IPS-18a (cell line): ENCODE measurements around the gene SOCS6.
"Not testable (repeated sequence)": the region's sequence is repeated elsewhere in the genome, so short reads cannot be mapped to it uniquely, and the experiment has no call there.

Experiments
- H3K27ac ChIP-seq: one replicate; pipeline ENCODE4 v1.5.1; 2013; ENCODE audit warnings: low read length
- H3K27me3 ChIP-seq: one replicate; pipeline ENCODE4 v1.6.1; 2013; ENCODE audit warnings: mild to moderate bottlenecking, low read length; ENCODE audit not compliant: control insufficient read depth, insufficient read depth
- H3K36me3 ChIP-seq: one replicate; pipeline ENCODE4 v1.6.1; 2013; ENCODE audit warnings: low read depth, low read length; ENCODE audit not compliant: control insufficient read depth
- H3K4me1 ChIP-seq: one replicate; pipeline ENCODE4 v1.6.1; 2013; ENCODE audit warnings: low read depth, low read length; ENCODE audit not compliant: control insufficient read depth
- H3K4me3 ChIP-seq: one replicate; pipeline ENCODE4 v1.5.1; 2013; ENCODE audit warnings: low read length
- H3K9ac ChIP-seq: one replicate; pipeline ENCODE4 v1.6.1; 2013; ENCODE audit warnings: mild to moderate bottlenecking, low read length, moderate library complexity
- H3K9me3 ChIP-seq: one replicate; pipeline ENCODE4 v1.6.1; 2013; ENCODE audit warnings: low read depth, low read length; ENCODE audit not compliant: control insufficient read depth

The SOCS6 gene

GRCh38 chr18:70349316-70349715 lies 60.5 kb downstream of the SOCS6 start:
- Histone ChIP-seq H3K4me3 (no peak overlapping the region), H3K9ac (no peak overlapping the region), H3K36me3 (no peaks in the 10 kb centered on the region), H3K9me3 (no peaks in the 10 kb centered on the region), H3K4me1 (peaks cover 4% of the 10 kb centered on the region), H3K27me3 (no peaks in the 10 kb centered on the region), H3K27ac (no peak overlapping the region)

- Histone ChIP-seq H3K9me3 (no peaks in the 10 kb centered on the region), H3K27me3 (no peaks in the 10 kb centered on the region), H3K4me1 (peaks cover 4% of the 10 kb centered on the region), H3K36me3 (no peaks in the 10 kb centered on the region), H3K9ac (no peak overlapping the region), H3K27ac (no peak overlapping the region), H3K4me3 (no peak overlapping the region)
These were observed 65.2 kb downstream of the SOCS6 start for GRCh38 chr18:70354080-70354479.

GRCh38 chr18:70354771-70355170 lies 65.9 kb downstream of the SOCS6 start:
- Histone ChIP-seq H3K4me3 (no peak overlapping the region), H3K27ac (no peak overlapping the region), H3K36me3 (no peaks in the 10 kb centered on the region), H3K27me3 (no peaks in the 10 kb centered on the region), H3K9me3 (no peaks in the 10 kb centered on the region), H3K4me1 (peaks cover 4% of the 10 kb centered on the region), H3K9ac (no peak overlapping the region)

GRCh38 chr18:70355620-70356385 lies 67.0 kb downstream of the SOCS6 start:
- H3K4me1 ChIP-seq = peaks cover 4% of the 10 kb centered on the region
- H3K27me3 ChIP-seq = no peaks in the 10 kb centered on the region
- no peaks in the 10 kb centered on the region for H3K9me3 ChIP-seq
- no peaks in the 10 kb centered on the region for H3K36me3 ChIP-seq
- H3K4me3 ChIP-seq = no peak overlapping the region
- no peak overlapping the region for H3K27ac ChIP-seq
- no peak overlapping the region for H3K9ac ChIP-seq

- not testable (repeated sequence) for H3K9ac ChIP-seq, H3K4me1 ChIP-seq, H3K36me3 ChIP-seq, H3K27ac ChIP-seq, H3K27me3 ChIP-seq, H3K9me3 ChIP-seq, H3K4me3 ChIP-seq
These were observed 69.2 kb downstream of the SOCS6 start for GRCh38 chr18:70358105-70358406.

- no peak overlapping the region for H3K27ac ChIP-seq
- H3K36me3 ChIP-seq = no peaks in the 10 kb centered on the region
- no peak overlapping the region for H3K9ac ChIP-seq
- H3K9me3 ChIP-seq = no peaks in the 10 kb centered on the region
- no peak overlapping the region for H3K4me3 ChIP-seq
- H3K4me1 ChIP-seq = no peaks in the 10 kb centered on the region
- no peaks in the 10 kb centered on the region for H3K27me3 ChIP-seq
These were observed 70.2 kb downstream of the SOCS6 start for GRCh38 chr18:70359071-70359470.

- Histone ChIP-seq H3K4me3 (no peak overlapping the region), H3K9me3 (no peaks in the 10 kb centered on the region), H3K27me3 (no peaks in the 10 kb centered on the region), H3K9ac (no peak overlapping the region), H3K36me3 (no peaks in the 10 kb centered on the region), H3K4me1 (peaks cover 19% of the 10 kb centered on the region), H3K27ac (no peak overlapping the region)
These were observed 73.4 kb downstream of the SOCS6 start for GRCh38 chr18:70362258-70362657.

GRCh38 chr18:70363861-70364260 lies 75.0 kb downstream of the SOCS6 start:
- H3K36me3 ChIP-seq = no peaks in the 10 kb centered on the region
- no peaks in the 10 kb centered on the region for H3K9me3 ChIP-seq
- H3K27ac ChIP-seq = no peak overlapping the region
- H3K4me1 ChIP-seq = peaks cover 19% of the 10 kb centered on the region
- no peak overlapping the region for H3K9ac ChIP-seq
- no peak overlapping the region for H3K4me3 ChIP-seq
- no peaks in the 10 kb centered on the region for H3K27me3 ChIP-seq

- Histone ChIP-seq H3K4me1 (peaks cover 19% of the 10 kb centered on the region), H3K27ac (no peak overlapping the region), H3K36me3 (no peaks in the 10 kb centered on the region), H3K27me3 (no peaks in the 10 kb centered on the region), H3K9me3 (no peaks in the 10 kb centered on the region), H3K4me3 (no peak overlapping the region), H3K9ac (no peak overlapping the region)
These were observed 76.5 kb downstream of the SOCS6 start for GRCh38 chr18:70365361-70365760.

- Histone ChIP-seq H3K27me3 (no peaks in the 10 kb centered on the region), H3K4me1 (peaks cover 19% of the 10 kb centered on the region), H3K27ac (no peak overlapping the region), H3K9ac (no peak overlapping the region), H3K36me3 (no peaks in the 10 kb centered on the region), H3K4me3 (no peak overlapping the region), H3K9me3 (no peaks in the 10 kb centered on the region)
These were observed 77.3 kb downstream of the SOCS6 start for GRCh38 chr18:70366174-70366573.

- H3K9me3 ChIP-seq = no peaks in the 10 kb centered on the region
- H3K36me3 ChIP-seq = no peaks in the 10 kb centered on the region
- no peak overlapping the region for H3K4me3 ChIP-seq
- H3K4me1 ChIP-seq = peaks cover 19% of the 10 kb centered on the region
- no peak overlapping the region for H3K9ac ChIP-seq
- peak overlapping the region; percentile 59 for H3K27ac ChIP-seq
- no peaks in the 10 kb centered on the region for H3K27me3 ChIP-seq
These were observed 77.8 kb downstream of the SOCS6 start for GRCh38 chr18:70366670-70367069.

- not testable (repeated sequence) for H3K27ac ChIP-seq, H3K4me3 ChIP-seq, H3K36me3 ChIP-seq, H3K27me3 ChIP-seq, H3K9ac ChIP-seq, H3K9me3 ChIP-seq
- H3K4me1 ChIP-seq = peaks cover 19% of the 10 kb centered on the region
These were observed 78.5 kb downstream of the SOCS6 start for GRCh38 chr18:70367344-70367743.
